Measurements from ENCODE around the gene NDUFAF8.

Gene NDUFAF8

DNA sequence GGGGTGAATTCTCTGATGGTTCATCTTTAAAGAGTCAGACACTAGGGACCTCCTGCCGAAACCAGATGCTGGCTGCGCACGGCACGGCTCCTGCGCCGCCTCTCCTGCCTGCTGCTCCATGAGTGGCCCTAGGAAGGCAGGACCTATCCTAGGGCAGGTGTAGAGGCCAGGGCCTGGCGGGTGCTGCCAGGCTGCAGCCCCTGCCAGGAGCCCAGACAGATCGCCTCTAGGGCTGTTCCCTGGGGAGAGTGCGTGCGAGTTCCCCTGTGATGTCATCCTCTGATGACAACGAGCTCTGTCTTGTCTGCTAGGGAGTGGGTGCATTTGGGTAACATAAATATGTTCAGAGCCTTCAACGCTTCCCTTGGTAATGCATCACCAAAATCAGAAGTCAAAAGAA lies 32.1 kb downstream of the NDUFAF8 start:
- DNase-seq (ENCODE audit: extremely low read depth, low read depth) = no peak
- TF ChIP-seq CTCF (IDR thresholded peaks at IDR 0.05; ENCODE audit: low read depth, low read length) = no peak

- TF ChIP-seq CTCF (IDR thresholded peaks at IDR 0.05; ENCODE audit: low read depth, low read length) = no peak
- DNase-seq (ENCODE audit: extremely low read depth, low read depth) = no peak
These were observed 33.5 kb downstream of the NDUFAF8 start for GRCh38 chr17:81272616-81273015.

- TF ChIP-seq CTCF (IDR thresholded peaks at IDR 0.05; ENCODE audit: low read depth, low read length) = no peak
- DNase-seq (ENCODE audit: extremely low read depth, low read depth) = no peak
These were observed 34.8 kb downstream of the NDUFAF8 start for GRCh38 chr17:81273698-81274470.

GRCh38 chr17:81274471-81274855 lies 35.3 kb downstream of the NDUFAF8 start:
- no peak for TF ChIP-seq CTCF (IDR thresholded peaks at IDR 0.05; ENCODE audit: low read depth, low read length)
- no peak for DNase-seq (ENCODE audit: extremely low read depth, low read depth)

DNA sequence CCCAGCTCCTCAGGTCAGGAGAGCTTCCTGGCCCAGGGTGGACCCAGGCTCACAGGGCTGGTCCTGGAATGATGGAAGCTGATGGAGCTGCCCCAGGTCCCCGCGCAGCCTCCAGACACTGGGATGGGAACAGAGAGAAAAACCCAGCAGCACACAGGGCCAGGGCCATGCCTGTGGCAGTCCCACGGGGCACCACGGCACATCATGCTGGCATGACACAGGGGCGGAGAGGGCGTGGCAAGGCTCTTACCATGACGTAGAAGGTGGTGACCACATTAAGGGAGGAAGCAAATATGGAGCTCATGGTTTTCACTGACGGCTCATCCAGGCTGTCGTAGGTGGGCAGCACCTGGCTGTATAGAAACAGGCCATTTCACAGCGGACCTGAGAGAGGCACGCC lies 37.7 kb downstream of the NDUFAF8 start:
- TF ChIP-seq CTCF (IDR thresholded peaks at IDR 0.05; ENCODE audit: low read depth, low read length) = no peak

DNA sequence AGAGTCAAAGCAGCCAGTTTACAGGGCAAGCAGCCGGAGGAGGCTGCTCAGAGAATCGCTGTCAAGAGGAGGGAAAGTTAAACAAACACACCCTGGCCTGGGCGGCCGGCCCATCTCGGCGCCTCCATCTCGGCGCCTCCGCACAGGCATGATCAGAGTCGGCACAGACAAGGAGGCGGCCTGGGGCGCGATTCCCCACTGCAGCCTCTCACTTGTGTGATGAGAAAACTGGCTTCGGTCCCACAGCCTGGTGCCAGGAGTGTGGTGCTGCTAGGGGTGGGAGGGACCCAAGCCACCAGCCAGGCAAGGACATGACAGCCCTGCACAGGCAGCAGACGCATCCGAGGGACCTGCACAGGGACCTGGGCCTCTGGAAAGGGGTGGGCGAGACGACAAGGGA lies 38.3 kb downstream of the NDUFAF8 start:
- no peak for TF ChIP-seq CTCF (IDR thresholded peaks at IDR 0.05; ENCODE audit: low read depth, low read length)
- DNase-seq (ENCODE audit: extremely low read depth, low read depth) = no peak

More for the DNA sequence above, 37.7 kb downstream of the NDUFAF8 start:
- no peak for DNase-seq (ENCODE audit: extremely low read depth, low read depth)

DNA sequence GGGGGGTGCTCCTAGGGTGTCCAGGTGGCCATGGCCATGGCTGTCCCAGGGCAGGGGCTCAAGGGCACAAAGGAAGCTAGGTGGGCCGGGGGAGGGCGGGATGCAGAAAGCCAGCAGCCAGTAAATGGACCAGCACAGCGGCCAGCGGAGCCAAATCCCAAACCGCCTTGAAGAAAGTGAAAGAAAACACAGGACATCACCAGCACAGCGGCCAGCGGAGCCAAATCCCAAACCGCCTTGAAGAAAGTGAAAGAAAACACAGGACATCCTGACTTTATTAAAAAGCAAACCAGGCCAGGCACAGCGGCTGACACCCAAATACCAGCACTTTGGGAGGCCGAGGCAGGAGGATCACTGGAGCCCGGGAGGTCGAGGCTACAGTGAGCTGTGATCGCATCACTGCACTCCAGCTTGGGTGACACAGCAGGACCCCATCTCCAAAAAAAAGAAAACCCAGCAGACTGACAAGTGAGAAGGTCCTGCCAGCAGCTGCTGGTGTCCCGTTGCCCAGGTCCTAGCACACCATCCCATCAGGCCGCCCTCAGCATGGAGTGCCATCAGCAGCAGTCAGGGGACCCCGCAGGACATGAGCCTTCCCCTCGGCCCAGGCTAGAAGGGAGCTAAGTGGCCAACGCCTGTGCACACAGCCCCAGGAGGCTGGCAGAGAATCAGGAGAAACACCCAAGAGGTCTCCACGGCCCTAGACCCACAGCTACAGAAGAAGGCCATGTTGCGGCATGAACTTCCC lies 39.0 kb downstream of the NDUFAF8 start:
- DNase-seq (ENCODE audit: extremely low read depth, low read depth) = no peak
- no peak for TF ChIP-seq CTCF (IDR thresholded peaks at IDR 0.05; ENCODE audit: low read depth, low read length)
